ENCODE data around the gene DHFR.
A peak's percentile ranks its signal among the peaks of the same experiment; 100 is the strongest.

Gene DHFR

GRCh38 chr5:80618438-80618837 lies 36.3 kb downstream of the DHFR start:
- H3K9ac ChIP-seq (ENCODE audit: low read depth, low read length, poor library complexity), result no peak overlapping the region
- H3K4me2 ChIP-seq (ENCODE audit: insufficient read depth, low read length, poor library complexity, severe bottlenecking), result no peak overlapping the region
- H2BK120ac ChIP-seq (ENCODE audit: low read depth, low read length), result no peak overlapping the region
- no peak overlapping the region for H4K91ac ChIP-seq (ENCODE audit: low read depth, low read length, poor library complexity)
- no peak overlapping the region for H2BK12ac ChIP-seq (ENCODE audit: low read length)
- H3K9me3 ChIP-seq (replicated peaks in 1 of 2; ENCODE audit: control insufficient read depth in 2 of 2, insufficient read depth in 1 of 2, low read depth in 1 of 2, low read length in 2 of 2), result no peaks in the 10 kb centered on the region
- no peak overlapping the region for H3K4ac ChIP-seq (ENCODE audit: low read length)
- H3K23ac ChIP-seq (ENCODE audit: low read depth, low read length, poor library complexity), result no peak overlapping the region
- no peak overlapping the region for H3K14ac ChIP-seq (ENCODE audit: low read length)
- H3K4me3 ChIP-seq (ENCODE audit: low read length in 2 of 2), result no peak overlapping the region
- H3K27ac ChIP-seq (replicated peaks; ENCODE audit: low read length), result no peak overlapping the region
- H3K4me1 ChIP-seq (ENCODE audit: control insufficient read depth in 2 of 2, insufficient read depth in 1 of 2, low read depth in 1 of 2, low read length in 2 of 2), result peaks cover 19 to 22% of the 10 kb centered on the region in 2 donors
- H2AK5ac ChIP-seq (ENCODE audit: low read depth, low read length), result peak overlapping the region; percentile 60
- peaks cover 0 to 4% of the 10 kb centered on the region in 2 donors for H3K36me3 ChIP-seq (replicated peaks in 1 of 2; ENCODE audit: control insufficient read depth in 2 of 2, insufficient read depth in 2 of 2, low read length in 2 of 2)
- no peaks in the 10 kb centered on the region for H3K27me3 ChIP-seq (ENCODE audit: control insufficient read depth in 3 of 3, insufficient read depth in 3 of 3, low read depth in 1 of 3, low read length in 3 of 3)
- peak overlapping the region; percentile 40 for H3K18ac ChIP-seq (ENCODE audit: low read length)
- no peak for DNase-seq (ENCODE audit: low spot score)
- no peaks in the 10 kb centered on the region for H3K79me1 ChIP-seq (ENCODE audit: low read depth, low read length)
- H2BK5ac ChIP-seq (ENCODE audit: low read length), result no peak overlapping the region
- WGBS, 2 donors (ENCODE audit: extremely low coverage in 2 of 2, insufficient read length in 2 of 2, insufficient replicate concordance in 1 of 2), result no CpG with 5 or more reads among the region's 4 CpGs
- peak overlapping the region; percentile 62 for H2BK15ac ChIP-seq (ENCODE audit: low read length)
- H4K8ac ChIP-seq (ENCODE audit: low read depth, low read length), result no peak overlapping the region
- no peak overlapping the region for H2AFZ ChIP-seq (ENCODE audit: low read length)

GRCh38 chr5:80615266-80615914 lies 39.4 kb downstream of the DHFR start:
- Histone ChIP-seq H4K8ac (ENCODE audit: low read depth, low read length) (no peak overlapping the region), H3K18ac (ENCODE audit: low read length) (peak overlapping the region; percentile 73), H3K27me3 (ENCODE audit: control insufficient read depth in 3 of 3, insufficient read depth in 3 of 3, low read depth in 1 of 3, low read length in 3 of 3) (no peaks in the 10 kb centered on the region), H3K4me2 (ENCODE audit: insufficient read depth, low read length, poor library complexity, severe bottlenecking) (peak overlapping the region; percentile 35), H4K91ac (ENCODE audit: low read depth, low read length, poor library complexity) (no peak overlapping the region), H2BK5ac (ENCODE audit: low read length) (no peak overlapping the region), H2BK15ac (ENCODE audit: low read length) (no peak overlapping the region), H2BK120ac (ENCODE audit: low read depth, low read length) (no peak overlapping the region), H3K9ac (ENCODE audit: low read depth, low read length, poor library complexity) (no peak overlapping the region), H3K4me1 (ENCODE audit: control insufficient read depth in 2 of 2, insufficient read depth in 1 of 2, low read depth in 1 of 2, low read length in 2 of 2) (peaks cover 19 to 22% of the 10 kb centered on the region in 2 donors), H3K27ac (replicated peaks; ENCODE audit: low read length) (peak overlapping the region; percentile 97), H3K4ac (ENCODE audit: low read length) (no peak overlapping the region), H3K36me3 (replicated peaks in 1 of 2; ENCODE audit: control insufficient read depth in 2 of 2, insufficient read depth in 2 of 2, low read length in 2 of 2) (no peaks in the 10 kb centered on the region), H3K4me3 (ENCODE audit: low read length in 2 of 2) (peak overlapping the region in 1 of 2 donors; percentile 2), H3K14ac (ENCODE audit: low read length) (no peak overlapping the region), H2BK12ac (ENCODE audit: low read length) (peak overlapping the region; percentile 49), H3K9me3 (replicated peaks in 1 of 2; ENCODE audit: control insufficient read depth in 2 of 2, insufficient read depth in 1 of 2, low read depth in 1 of 2, low read length in 2 of 2) (peaks cover 0 to 5% of the 10 kb centered on the region in 2 donors), H2AFZ (ENCODE audit: low read length) (peak overlapping the region; percentile 58), H2AK5ac (ENCODE audit: low read depth, low read length) (no peak overlapping the region), H3K79me1 (ENCODE audit: low read depth, low read length) (no peaks in the 10 kb centered on the region), H3K23ac (ENCODE audit: low read depth, low read length, poor library complexity) (no peak overlapping the region)
- no CpG with 5 or more reads among the region's 17 CpGs for WGBS, 2 donors (ENCODE audit: extremely low coverage in 2 of 2, insufficient read length in 2 of 2, insufficient replicate concordance in 1 of 2)
- DNase-seq (ENCODE audit: low spot score), result peak; percentile 76

- no peak overlapping the region for H2BK5ac ChIP-seq (ENCODE audit: low read length)
- DNase-seq (ENCODE audit: low spot score), result no peak
- H4K8ac ChIP-seq (ENCODE audit: low read depth, low read length), result no peak overlapping the region
- H2BK15ac ChIP-seq (ENCODE audit: low read length), result no peak overlapping the region
- no peak overlapping the region for H3K23ac ChIP-seq (ENCODE audit: low read depth, low read length, poor library complexity)
- H3K18ac ChIP-seq (ENCODE audit: low read length), result no peak overlapping the region
- no CpG with 5 or more reads among the region's 1 CpG for WGBS, 2 donors (ENCODE audit: extremely low coverage in 2 of 2, insufficient read length in 2 of 2, insufficient replicate concordance in 1 of 2)
- H3K36me3 ChIP-seq (replicated peaks in 1 of 2; ENCODE audit: control insufficient read depth in 2 of 2, insufficient read depth in 2 of 2, low read length in 2 of 2), result peaks cover 0 to 2% of the 10 kb centered on the region in 2 donors
- H2BK12ac ChIP-seq (ENCODE audit: low read length), result no peak overlapping the region
- no peaks in the 10 kb centered on the region for H3K79me1 ChIP-seq (ENCODE audit: low read depth, low read length)
- H2AK5ac ChIP-seq (ENCODE audit: low read depth, low read length), result no peak overlapping the region
- H2BK120ac ChIP-seq (ENCODE audit: low read depth, low read length), result no peak overlapping the region
- no peak overlapping the region for H3K27ac ChIP-seq (replicated peaks; ENCODE audit: low read length)
- no peak overlapping the region for H3K4me2 ChIP-seq (ENCODE audit: insufficient read depth, low read length, poor library complexity, severe bottlenecking)
- H3K4me1 ChIP-seq (ENCODE audit: control insufficient read depth in 2 of 2, insufficient read depth in 1 of 2, low read depth in 1 of 2, low read length in 2 of 2), result peaks cover 3 to 5% of the 10 kb centered on the region in 2 donors
- no peak overlapping the region for H3K14ac ChIP-seq (ENCODE audit: low read length)
- no peak overlapping the region for H3K4me3 ChIP-seq (ENCODE audit: low read length in 2 of 2)
- H3K27me3 ChIP-seq (ENCODE audit: control insufficient read depth in 3 of 3, insufficient read depth in 3 of 3, low read depth in 1 of 3, low read length in 3 of 3), result no peaks in the 10 kb centered on the region
- no peak overlapping the region for H3K4ac ChIP-seq (ENCODE audit: low read length)
- H2AFZ ChIP-seq (ENCODE audit: low read length), result no peak overlapping the region
- H4K91ac ChIP-seq (ENCODE audit: low read depth, low read length, poor library complexity), result no peak overlapping the region
- H3K9me3 ChIP-seq (replicated peaks in 1 of 2; ENCODE audit: control insufficient read depth in 2 of 2, insufficient read depth in 1 of 2, low read depth in 1 of 2, low read length in 2 of 2), result peaks cover 0 to 5% of the 10 kb centered on the region in 2 donors
- H3K9ac ChIP-seq (ENCODE audit: low read depth, low read length, poor library complexity), result no peak overlapping the region
Measured at GRCh38 chr5:80609692-80610091, 45.1 kb downstream of the DHFR start.

GRCh38 chr5:80608731-80609130 lies 46.1 kb downstream of the DHFR start:
- H3K4me3 ChIP-seq (ENCODE audit: low read length in 2 of 2), result no peak overlapping the region
- H3K4me1 ChIP-seq (ENCODE audit: control insufficient read depth in 2 of 2, insufficient read depth in 1 of 2, low read depth in 1 of 2, low read length in 2 of 2), result no peaks in the 10 kb centered on the region
- no peak overlapping the region for H3K9ac ChIP-seq (ENCODE audit: low read depth, low read length, poor library complexity)
- no peak overlapping the region for H2AK5ac ChIP-seq (ENCODE audit: low read depth, low read length)
- no peak overlapping the region for H4K8ac ChIP-seq (ENCODE audit: low read depth, low read length)
- no peak overlapping the region for H3K14ac ChIP-seq (ENCODE audit: low read length)
- H3K27me3 ChIP-seq (ENCODE audit: control insufficient read depth in 3 of 3, insufficient read depth in 3 of 3, low read depth in 1 of 3, low read length in 3 of 3), result no peaks in the 10 kb centered on the region
- no peak overlapping the region for H2BK15ac ChIP-seq (ENCODE audit: low read length)
- DNase-seq (ENCODE audit: low spot score), result no peak
- H3K4me2 ChIP-seq (ENCODE audit: insufficient read depth, low read length, poor library complexity, severe bottlenecking), result no peak overlapping the region
- no peaks in the 10 kb centered on the region for H3K79me1 ChIP-seq (ENCODE audit: low read depth, low read length)
- peaks cover 0 to 5% of the 10 kb centered on the region in 2 donors for H3K9me3 ChIP-seq (replicated peaks in 1 of 2; ENCODE audit: control insufficient read depth in 2 of 2, insufficient read depth in 1 of 2, low read depth in 1 of 2, low read length in 2 of 2)
- no peak overlapping the region for H2AFZ ChIP-seq (ENCODE audit: low read length)
- H2BK12ac ChIP-seq (ENCODE audit: low read length), result no peak overlapping the region
- H3K23ac ChIP-seq (ENCODE audit: low read depth, low read length, poor library complexity), result no peak overlapping the region
- H3K36me3 ChIP-seq (replicated peaks in 1 of 2; ENCODE audit: control insufficient read depth in 2 of 2, insufficient read depth in 2 of 2, low read length in 2 of 2), result peaks cover 0 to 2% of the 10 kb centered on the region in 2 donors
- no peak overlapping the region for H2BK5ac ChIP-seq (ENCODE audit: low read length)
- WGBS, 2 donors (ENCODE audit: extremely low coverage in 2 of 2, insufficient read length in 2 of 2, insufficient replicate concordance in 1 of 2), result no CpG with 5 or more reads among the region's 1 CpG
- H3K18ac ChIP-seq (ENCODE audit: low read length), result no peak overlapping the region
- H2BK120ac ChIP-seq (ENCODE audit: low read depth, low read length), result no peak overlapping the region
- H4K91ac ChIP-seq (ENCODE audit: low read depth, low read length, poor library complexity), result no peak overlapping the region
- H3K27ac ChIP-seq (replicated peaks; ENCODE audit: low read length), result no peak overlapping the region
- no peak overlapping the region for H3K4ac ChIP-seq (ENCODE audit: low read length)

Data from neuronal stem cell (in vitro differentiated cells).